Duodenal mucosa (tissue), 2 donors: ENCODE results near the gene BRAP.
"Not testable (repeated sequence)": the region's sequence is repeated elsewhere in the genome, so short reads cannot be mapped to it uniquely, and the experiment has no call there.

Source experiments
- H3K27ac ChIP-seq: one replicate; pipeline ENCODE4 v1.7.0; 2013; ENCODE audit warnings: low read depth, low read length
- H3K27me3 ChIP-seq, 2 donors: one replicate each; pipeline ENCODE4 v1.7.0; 2013; ENCODE audit warnings: low read length in 2 of 2, control low read depth in 1 of 2; ENCODE audit not compliant: insufficient read depth in 2 of 2, control insufficient read depth in 1 of 2
- H3K36me3 ChIP-seq, 2 donors: one replicate each; pipeline ENCODE4 v1.7.0; 2013; ENCODE audit warnings: low read length in 2 of 2, control low read depth in 1 of 2; ENCODE audit not compliant: insufficient read depth in 2 of 2, control insufficient read depth in 1 of 2
- H3K4me1 ChIP-seq, 2 donors: one replicate each; pipeline ENCODE4 v1.7.0; 2013; ENCODE audit warnings: low read length in 2 of 2, control low read depth in 1 of 2; ENCODE audit not compliant: insufficient read depth in 2 of 2, control insufficient read depth in 1 of 2
- H3K4me3 ChIP-seq, 2 donors: one replicate each; pipeline ENCODE4 v1.7.0; 2013; ENCODE audit warnings: low read length in 2 of 2, low read depth in 1 of 2
- H3K9ac ChIP-seq, 2 donors: one replicate each; pipeline ENCODE4 v1.7.0; 2013; ENCODE audit warnings: low read length in 2 of 2, low read depth in 1 of 2
- H3K9me3 ChIP-seq, 2 donors: one replicate each; pipeline ENCODE4 v1.7.0; 2013; ENCODE audit warnings: low read length in 2 of 2, control low read depth in 1 of 2; ENCODE audit not compliant: control insufficient read depth in 1 of 2

Gene BRAP

GRCh38 chr12:111685811-111686573, at the start of gene BRAP, which contains the start of gene ACAD10:
Gene BRAP, minus strand, starts transcription at chr12:111685956. Its CDS starts 164 bp downstream, at chr12:111685792.
Gene ACAD10, plus strand, starts transcription at chr12:111686053. Its CDS starts 6,657 bp downstream, at chr12:111692710.
- H3K9me3 ChIP-seq, result no peaks in the 10 kb centered on the region
- H3K36me3 ChIP-seq, result peaks cover 15 to 22% of the 10 kb centered on the region in 2 donors
- peak within 1 kb of the TSS; percentile 79 to 93 for H3K4me3 ChIP-seq
- H3K27me3 ChIP-seq, result no peaks in the 10 kb centered on the region
- peak within 1 kb of the TSS; percentile 42 for H3K27ac ChIP-seq
- H3K4me1 ChIP-seq, result peaks cover 18 to 25% of the 10 kb centered on the region in 2 donors
- H3K9ac ChIP-seq, result peak within 1 kb of the TSS; percentile 83 to 98

GRCh38 chr12:111733340-111733915, 47.7 kb upstream of the BRAP start:
- Histone ChIP-seq H3K36me3 (peaks cover 22 to 60% of the 10 kb centered on the region in 2 donors), H3K27me3 (no peaks in the 10 kb centered on the region), H3K9ac (no peak overlapping the region), H3K9me3 (no peaks in the 10 kb centered on the region), H3K4me1 (no peaks in the 10 kb centered on the region), H3K27ac (no peak overlapping the region), H3K4me3 (no peak overlapping the region)

GRCh38 chr12:111732786-111733185, 47.0 kb upstream of the BRAP start:
- Histone ChIP-seq H3K9ac (no peak overlapping the region), H3K27me3 (no peaks in the 10 kb centered on the region), H3K27ac (no peak overlapping the region), H3K4me1 (no peaks in the 10 kb centered on the region), H3K9me3 (no peaks in the 10 kb centered on the region), H3K4me3 (no peak overlapping the region), H3K36me3 (peaks cover 25 to 59% of the 10 kb centered on the region in 2 donors)

- no peaks in the 10 kb centered on the region for H3K4me1 ChIP-seq
- no peak overlapping the region for H3K4me3 ChIP-seq
- H3K9me3 ChIP-seq, result no peaks in the 10 kb centered on the region
- H3K27ac ChIP-seq, result no peak overlapping the region
- peaks cover 24 to 54% of the 10 kb centered on the region in 2 donors for H3K36me3 ChIP-seq
- H3K27me3 ChIP-seq, result no peaks in the 10 kb centered on the region
- H3K9ac ChIP-seq, result no peak overlapping the region
Observed at GRCh38 chr12:111730420-111730819, 44.7 kb upstream of the BRAP start.

- H3K4me1 ChIP-seq, result no peaks in the 10 kb centered on the region
- peaks cover 21 to 52% of the 10 kb centered on the region in 2 donors for H3K36me3 ChIP-seq
- H3K9ac ChIP-seq, result no peak overlapping the region
- H3K9me3 ChIP-seq, result no peaks in the 10 kb centered on the region
- no peak overlapping the region for H3K4me3 ChIP-seq
- H3K27me3 ChIP-seq, result no peaks in the 10 kb centered on the region
- no peak overlapping the region for H3K27ac ChIP-seq
Observed at GRCh38 chr12:111728795-111729194, 43.0 kb upstream of the BRAP start.

- not testable (repeated sequence) for H3K27me3 ChIP-seq, H3K27ac ChIP-seq, H3K4me1 ChIP-seq, H3K9ac ChIP-seq, H3K9me3 ChIP-seq, H3K4me3 ChIP-seq
- peaks cover 11 to 31% of the 10 kb centered on the region in 2 donors for H3K36me3 ChIP-seq
Observed at GRCh38 chr12:111723646-111724360, 38.0 kb upstream of the BRAP start.

- H3K4me1 ChIP-seq, result no peaks in the 10 kb centered on the region
- H3K9ac ChIP-seq, result no peak overlapping the region
- H3K4me3 ChIP-seq, result no peak overlapping the region
- H3K9me3 ChIP-seq, result no peaks in the 10 kb centered on the region
- no peak overlapping the region for H3K27ac ChIP-seq
- peaks cover 15 to 38% of the 10 kb centered on the region in 2 donors for H3K36me3 ChIP-seq
- no peaks in the 10 kb centered on the region for H3K27me3 ChIP-seq
Observed at GRCh38 chr12:111720457-111720856, 34.7 kb upstream of the BRAP start.

- H3K27me3 ChIP-seq, H3K4me3 ChIP-seq, H3K9me3 ChIP-seq, H3K27ac ChIP-seq, H3K4me1 ChIP-seq, H3K9ac ChIP-seq: not testable (repeated sequence)
- peaks cover 16 to 36% of the 10 kb centered on the region in 2 donors for H3K36me3 ChIP-seq
Observed at GRCh38 chr12:111719316-111719715, 33.6 kb upstream of the BRAP start.

GRCh38 chr12:111715279-111715678, 29.5 kb upstream of the BRAP start:
- Histone ChIP-seq H3K4me1 (no peaks in the 10 kb centered on the region), H3K36me3 (peaks cover 23 to 49% of the 10 kb centered on the region in 2 donors), H3K27me3 (no peaks in the 10 kb centered on the region), H3K9ac (no peak overlapping the region), H3K4me3 (no peak overlapping the region), H3K9me3 (no peaks in the 10 kb centered on the region), H3K27ac (no peak overlapping the region)

GRCh38 chr12:111706145-111706544, 20.4 kb upstream of the BRAP start:
- Histone ChIP-seq H3K9me3 (no peaks in the 10 kb centered on the region), H3K4me3 (no peak overlapping the region), H3K4me1 (no peaks in the 10 kb centered on the region), H3K27me3 (no peaks in the 10 kb centered on the region), H3K36me3 (peaks cover 25 to 76% of the 10 kb centered on the region in 2 donors), H3K9ac (no peak overlapping the region), H3K27ac (no peak overlapping the region)
